Measurements from ENCODE around the gene BCL11B.

BCL11B gene

DNA sequence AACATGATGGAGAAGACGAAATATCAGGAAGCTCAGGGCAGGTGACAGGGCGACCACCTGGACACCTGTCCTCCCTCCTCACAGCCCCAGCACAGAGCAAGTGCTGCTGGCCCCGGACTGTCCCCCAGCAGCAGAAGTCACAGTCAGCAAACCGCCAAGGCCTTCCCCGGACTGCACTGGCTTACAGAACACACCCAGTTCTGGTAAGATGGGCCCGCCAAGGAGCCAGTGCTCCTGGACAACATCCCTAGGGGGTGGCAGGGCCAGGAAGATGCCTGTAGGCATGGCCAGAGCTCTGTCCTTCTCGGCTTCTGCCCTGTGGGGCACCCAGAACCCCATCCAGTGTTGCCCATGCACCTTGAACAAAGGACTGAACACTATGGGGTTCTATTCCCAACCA, 77.9 kb downstream of the BCL11B start:
- TF ChIP-seq PPARA (CRISPR knock-in tag; IDR thresholded peaks at IDR 0.05; ENCODE audit: borderline replicate concordance), result no peak
- no peak for TF ChIP-seq OSR1 (CRISPR knock-in tag; IDR thresholded peaks at IDR 0.05)
- no peak for TF ChIP-seq ESRRG (CRISPR knock-in tag; IDR thresholded peaks at IDR 0.05)
- TF ChIP-seq ZC3H10 (CRISPR knock-in tag; IDR thresholded peaks at IDR 0.05), result no peak
- TF ChIP-seq ZFP3 (CRISPR knock-in tag; IDR thresholded peaks at IDR 0.05), result no peak
- ATAC-seq, result no peak

DNA sequence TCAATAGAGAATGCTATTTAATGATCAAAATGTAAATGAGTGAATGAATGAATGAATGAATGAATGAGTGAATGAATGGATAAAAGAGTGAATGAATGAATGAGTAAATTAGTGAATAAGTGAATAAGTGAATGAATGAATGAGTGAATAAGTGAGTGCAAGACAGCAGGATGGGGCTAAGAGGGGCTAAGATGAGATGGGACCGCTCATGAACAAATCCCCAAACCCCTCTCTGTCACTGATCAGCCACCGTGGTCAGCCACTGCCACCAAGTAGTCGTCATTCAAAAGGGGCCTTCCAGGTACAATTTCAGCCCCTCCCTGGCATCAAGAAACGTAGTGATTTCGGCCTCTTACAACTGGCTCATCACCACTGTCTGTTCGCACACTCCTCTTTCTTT, 79.2 kb downstream of the BCL11B start:
- no peak for ATAC-seq
- no peak for TF ChIP-seq BACH2 (CRISPR knock-in tag; IDR thresholded peaks at IDR 0.05; ENCODE audit: borderline replicate concordance)
- TF ChIP-seq, protein P1, sequence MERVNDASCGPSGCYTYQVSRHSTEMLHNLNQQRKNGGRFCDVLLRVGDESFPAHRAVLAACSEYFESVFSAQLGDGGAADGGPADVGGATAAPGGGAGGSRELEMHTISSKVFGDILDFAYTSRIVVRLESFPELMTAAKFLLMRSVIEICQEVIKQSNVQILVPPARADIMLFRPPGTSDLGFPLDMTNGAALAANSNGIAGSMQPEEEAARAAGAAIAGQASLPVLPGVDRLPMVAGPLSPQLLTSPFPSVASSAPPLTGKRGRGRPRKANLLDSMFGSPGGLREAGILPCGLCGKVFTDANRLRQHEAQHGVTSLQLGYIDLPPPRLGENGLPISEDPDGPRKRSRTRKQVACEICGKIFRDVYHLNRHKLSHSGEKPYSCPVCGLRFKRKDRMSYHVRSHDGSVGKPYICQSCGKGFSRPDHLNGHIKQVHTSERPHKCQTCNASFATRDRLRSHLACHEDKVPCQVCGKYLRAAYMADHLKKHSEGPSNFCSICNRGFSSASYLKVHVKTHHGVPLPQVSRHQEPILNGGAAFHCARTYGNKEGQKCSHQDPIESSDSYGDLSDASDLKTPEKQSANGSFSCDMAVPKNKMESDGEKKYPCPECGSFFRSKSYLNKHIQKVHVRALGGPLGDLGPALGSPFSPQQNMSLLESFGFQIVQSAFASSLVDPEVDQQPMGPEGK (CRISPR knock-in tag; IDR thresholded peaks at IDR 0.05; ENCODE audit: borderline replicate concordance), result no peak

DNA sequence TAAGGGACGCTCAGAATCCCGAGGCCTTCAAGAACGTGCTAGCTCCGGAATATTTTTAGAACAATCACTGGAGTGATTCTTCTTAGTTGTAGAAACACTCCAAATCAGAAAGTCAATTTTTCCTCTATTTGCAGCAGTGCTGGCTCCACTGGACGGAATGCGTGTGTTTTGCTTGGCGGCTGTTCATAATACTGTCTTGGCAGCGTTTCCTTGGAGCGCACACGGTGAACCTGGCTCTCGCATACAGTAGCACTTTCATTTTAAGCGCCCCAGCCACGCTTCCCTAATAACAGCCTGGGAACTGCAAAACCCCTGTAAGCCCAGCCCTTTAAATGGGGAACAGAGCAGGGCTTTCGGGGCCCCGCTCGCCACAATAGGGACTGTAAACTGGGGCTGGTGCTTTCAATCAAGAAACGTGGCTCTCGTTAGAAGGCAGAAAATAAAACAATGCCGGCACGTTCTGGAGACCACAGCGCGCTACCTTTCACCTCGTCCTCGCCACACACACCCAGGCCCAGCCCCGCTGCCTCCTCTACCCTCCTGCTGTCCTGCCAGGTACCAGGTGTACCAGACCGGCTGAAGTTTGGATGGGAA, 79.9 kb downstream of the BCL11B start:
- TF ChIP-seq, protein P2, sequence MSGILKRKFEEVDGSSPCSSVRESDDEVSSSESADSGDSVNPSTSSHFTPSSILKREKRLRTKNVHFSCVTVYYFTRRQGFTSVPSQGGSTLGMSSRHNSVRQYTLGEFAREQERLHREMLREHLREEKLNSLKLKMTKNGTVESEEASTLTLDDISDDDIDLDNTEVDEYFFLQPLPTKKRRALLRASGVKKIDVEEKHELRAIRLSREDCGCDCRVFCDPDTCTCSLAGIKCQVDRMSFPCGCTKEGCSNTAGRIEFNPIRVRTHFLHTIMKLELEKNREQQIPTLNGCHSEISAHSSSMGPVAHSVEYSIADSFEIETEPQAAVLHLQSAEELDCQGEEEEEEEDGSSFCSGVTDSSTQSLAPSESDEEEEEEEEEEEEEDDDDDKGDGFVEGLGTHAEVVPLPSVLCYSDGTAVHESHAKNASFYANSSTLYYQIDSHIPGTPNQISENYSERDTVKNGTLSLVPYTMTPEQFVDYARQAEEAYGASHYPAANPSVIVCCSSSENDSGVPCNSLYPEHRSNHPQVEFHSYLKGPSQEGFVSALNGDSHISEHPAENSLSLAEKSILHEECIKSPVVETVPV (CRISPR knock-in tag; IDR thresholded peaks at IDR 0.05), result no peak
- no peak for TF ChIP-seq ZC3H10 (CRISPR knock-in tag; IDR thresholded peaks at IDR 0.05)
- TF ChIP-seq, protein P3, sequence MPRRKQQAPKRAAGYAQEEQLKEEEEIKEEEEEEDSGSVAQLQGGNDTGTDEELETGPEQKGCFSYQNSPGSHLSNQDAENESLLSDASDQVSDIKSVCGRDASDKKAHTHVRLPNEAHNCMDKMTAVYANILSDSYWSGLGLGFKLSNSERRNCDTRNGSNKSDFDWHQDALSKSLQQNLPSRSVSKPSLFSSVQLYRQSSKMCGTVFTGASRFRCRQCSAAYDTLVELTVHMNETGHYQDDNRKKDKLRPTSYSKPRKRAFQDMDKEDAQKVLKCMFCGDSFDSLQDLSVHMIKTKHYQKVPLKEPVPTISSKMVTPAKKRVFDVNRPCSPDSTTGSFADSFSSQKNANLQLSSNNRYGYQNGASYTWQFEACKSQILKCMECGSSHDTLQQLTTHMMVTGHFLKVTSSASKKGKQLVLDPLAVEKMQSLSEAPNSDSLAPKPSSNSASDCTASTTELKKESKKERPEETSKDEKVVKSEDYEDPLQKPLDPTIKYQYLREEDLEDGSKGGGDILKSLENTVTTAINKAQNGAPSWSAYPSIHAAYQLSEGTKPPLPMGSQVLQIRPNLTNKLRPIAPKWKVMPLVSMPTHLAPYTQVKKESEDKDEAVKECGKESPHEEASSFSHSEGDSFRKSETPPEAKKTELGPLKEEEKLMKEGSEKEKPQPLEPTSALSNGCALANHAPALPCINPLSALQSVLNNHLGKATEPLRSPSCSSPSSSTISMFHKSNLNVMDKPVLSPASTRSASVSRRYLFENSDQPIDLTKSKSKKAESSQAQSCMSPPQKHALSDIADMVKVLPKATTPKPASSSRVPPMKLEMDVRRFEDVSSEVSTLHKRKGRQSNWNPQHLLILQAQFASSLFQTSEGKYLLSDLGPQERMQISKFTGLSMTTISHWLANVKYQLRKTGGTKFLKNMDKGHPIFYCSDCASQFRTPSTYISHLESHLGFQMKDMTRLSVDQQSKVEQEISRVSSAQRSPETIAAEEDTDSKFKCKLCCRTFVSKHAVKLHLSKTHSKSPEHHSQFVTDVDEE (CRISPR knock-in tag; IDR thresholded peaks at IDR 0.05), result no peak
- TF ChIP-seq, protein P1 (CRISPR knock-in tag; IDR thresholded peaks at IDR 0.05; ENCODE audit: borderline replicate concordance), result no peak
- TF ChIP-seq CSDC2 (CRISPR knock-in tag; IDR thresholded peaks at IDR 0.05), result no peak
- no peak for TF ChIP-seq OSR1 (CRISPR knock-in tag; IDR thresholded peaks at IDR 0.05)
- TF ChIP-seq ISL1 (CRISPR knock-in tag; IDR thresholded peaks at IDR 0.05), result no peak
- no peak for TF ChIP-seq TOX (CRISPR knock-in tag; IDR thresholded peaks at IDR 0.05; ENCODE audit: borderline replicate concordance)
- no peak for TF ChIP-seq ESRRG (CRISPR knock-in tag; IDR thresholded peaks at IDR 0.05)
- TF ChIP-seq ZNF70 (CRISPR knock-in tag; IDR thresholded peaks at IDR 0.05), result no peak
- no peak for TF ChIP-seq RARB (CRISPR knock-in tag; IDR thresholded peaks at IDR 0.05)
- TF ChIP-seq TCF4 (CRISPR knock-in tag; IDR thresholded peaks at IDR 0.05; ENCODE audit: borderline replicate concordance), result no peak
- TF ChIP-seq, protein P4, sequence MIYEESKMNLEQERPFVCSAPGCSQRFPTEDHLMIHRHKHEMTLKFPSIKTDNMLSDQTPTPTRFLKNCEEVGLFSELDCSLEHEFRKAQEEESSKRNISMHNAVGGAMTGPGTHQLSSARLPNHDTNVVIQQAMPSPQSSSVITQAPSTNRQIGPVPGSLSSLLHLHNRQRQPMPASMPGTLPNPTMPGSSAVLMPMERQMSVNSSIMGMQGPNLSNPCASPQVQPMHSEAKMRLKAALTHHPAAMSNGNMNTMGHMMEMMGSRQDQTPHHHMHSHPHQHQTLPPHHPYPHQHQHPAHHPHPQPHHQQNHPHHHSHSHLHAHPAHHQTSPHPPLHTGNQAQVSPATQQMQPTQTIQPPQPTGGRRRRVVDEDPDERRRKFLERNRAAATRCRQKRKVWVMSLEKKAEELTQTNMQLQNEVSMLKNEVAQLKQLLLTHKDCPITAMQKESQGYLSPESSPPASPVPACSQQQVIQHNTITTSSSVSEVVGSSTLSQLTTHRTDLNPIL (CRISPR knock-in tag; IDR thresholded peaks at IDR 0.05; ENCODE audit: low read depth), result no peak
- peak; percentile 80 for ATAC-seq

DNA sequence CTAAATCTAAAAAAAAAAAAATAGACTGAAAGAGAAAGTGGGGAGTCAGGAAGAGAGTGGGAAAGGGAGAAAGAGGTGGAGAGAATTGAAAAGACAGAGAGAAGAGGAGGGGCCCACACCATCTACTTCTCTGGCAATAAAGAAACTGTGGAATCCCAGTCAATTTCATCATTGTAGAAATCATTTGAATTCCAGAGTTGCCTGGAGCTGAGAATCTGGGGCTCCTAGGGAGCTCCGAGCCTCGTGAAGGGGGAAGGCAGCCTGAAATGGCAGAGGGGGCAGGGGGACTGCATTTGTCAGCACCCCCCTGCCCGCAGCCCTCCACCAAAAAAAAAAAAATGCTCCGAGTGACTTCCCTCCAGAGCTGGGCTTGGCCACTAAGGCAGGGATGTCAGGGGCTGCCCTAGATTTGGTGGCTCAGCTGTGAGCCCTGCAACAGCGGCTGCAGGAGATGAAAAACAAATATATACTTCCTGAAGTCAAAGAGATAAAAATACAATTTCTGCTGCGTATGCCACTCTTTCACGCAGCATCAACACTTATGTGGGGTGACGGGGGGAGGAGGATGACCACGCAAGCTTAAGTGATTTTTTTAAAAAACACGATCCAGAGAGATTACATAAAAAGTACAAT, 80.5 kb downstream of the BCL11B start:
- peak; percentile 20; the same call in 1 of the 3 replicates for ATAC-seq
- TF ChIP-seq ZNF8 (CRISPR knock-in tag; IDR thresholded peaks at IDR 0.05), result no peak
- TF ChIP-seq, protein P3 (CRISPR knock-in tag; IDR thresholded peaks at IDR 0.05), result no peak
- no peak for TF ChIP-seq ISL1 (CRISPR knock-in tag; IDR thresholded peaks at IDR 0.05)
- no peak for TF ChIP-seq ESRRG (CRISPR knock-in tag; IDR thresholded peaks at IDR 0.05)
- TF ChIP-seq, protein P2 (CRISPR knock-in tag; IDR thresholded peaks at IDR 0.05), result no peak
- TF ChIP-seq TCF4 (CRISPR knock-in tag; IDR thresholded peaks at IDR 0.05; ENCODE audit: borderline replicate concordance), result no peak
- TF ChIP-seq ZNF565 (CRISPR knock-in tag; conservative IDR thresholded peaks at IDR 0.05; ENCODE audit: low read depth), result no peak
- no peak for TF ChIP-seq ZC3H10 (CRISPR knock-in tag; IDR thresholded peaks at IDR 0.05)
- TF ChIP-seq, protein P4 (CRISPR knock-in tag; IDR thresholded peaks at IDR 0.05; ENCODE audit: low read depth), result no peak
